ENCODE results near the gene POLA2. TPM values are rescaled to one million over a fixed set of nuclear protein-coding genes. Genes with fewer than 3 reads are reported as not detected.

The POLA2 gene
- total RNA-seq, 1 donor from 2014 or later: 27.4 TPM

GRCh38 chr11:65288706-65289536 lies 27.2 kb downstream of the POLA2 start:
- Mint-ChIP-seq H3K9me3 (ENCODE audit: low read depth) (no peaks in the 10 kb centered on the region), H3K36me3 (ENCODE audit: insufficient read depth) (peaks cover 13% of the 10 kb centered on the region)
- no peak for TF ChIP-seq CTCF (IDR thresholded peaks at IDR 0.05; ENCODE audit: unreplicated experiment)

GRCh38 chr11:65290448-65291165 lies 28.8 kb downstream of the POLA2 start:
- no peaks in the 10 kb centered on the region for H3K9me3 Mint-ChIP-seq (ENCODE audit: low read depth)
- H3K27ac Mint-ChIP-seq: no peak overlapping the region
- no peaks in the 10 kb centered on the region for H3K27me3 Mint-ChIP-seq
- no peak for TF ChIP-seq CTCF (IDR thresholded peaks at IDR 0.05; ENCODE audit: unreplicated experiment)
- H3K4me1 Mint-ChIP-seq (ENCODE audit: low read depth): peaks cover 2% of the 10 kb centered on the region
- no peak overlapping the region for H3K4me3 Mint-ChIP-seq (ENCODE audit: low read depth)
- no peak for DNase-seq (ENCODE audit: low spot score, unreplicated experiment)
- peaks cover 20% of the 10 kb centered on the region for H3K36me3 Mint-ChIP-seq (ENCODE audit: insufficient read depth)

More at GRCh38 chr11:65288706-65289536, 27.2 kb downstream of the POLA2 start:
- Mint-ChIP-seq H3K27ac (no peak overlapping the region), H3K4me3 (ENCODE audit: low read depth) (no peak overlapping the region), H3K27me3 (no peaks in the 10 kb centered on the region), H3K4me1 (ENCODE audit: low read depth) (peaks cover 2% of the 10 kb centered on the region)
- no peak for DNase-seq (ENCODE audit: low spot score, unreplicated experiment)

- no peak for TF ChIP-seq CTCF (IDR thresholded peaks at IDR 0.05; ENCODE audit: unreplicated experiment)
- H3K27ac Mint-ChIP-seq: no peak overlapping the region
- no peak for DNase-seq (ENCODE audit: low spot score, unreplicated experiment)
- peaks cover 24% of the 10 kb centered on the region for H3K36me3 Mint-ChIP-seq (ENCODE audit: insufficient read depth)
- H3K9me3 Mint-ChIP-seq (ENCODE audit: low read depth): no peaks in the 10 kb centered on the region
- H3K27me3 Mint-ChIP-seq: no peaks in the 10 kb centered on the region
- H3K4me3 Mint-ChIP-seq (ENCODE audit: low read depth): no peak overlapping the region
- H3K4me1 Mint-ChIP-seq (ENCODE audit: low read depth): peaks cover 2% of the 10 kb centered on the region
Measured at GRCh38 chr11:65291613-65292012, 29.9 kb downstream of the POLA2 start.

GRCh38 chr11:65292890-65293289 lies 31.1 kb downstream of the POLA2 start:
- Mint-ChIP-seq H3K4me1 (ENCODE audit: low read depth) (peaks cover 2% of the 10 kb centered on the region), H3K36me3 (ENCODE audit: insufficient read depth) (peaks cover 23% of the 10 kb centered on the region), H3K4me3 (ENCODE audit: low read depth) (no peak overlapping the region), H3K27me3 (no peaks in the 10 kb centered on the region), H3K9me3 (ENCODE audit: low read depth) (no peaks in the 10 kb centered on the region), H3K27ac (no peak overlapping the region)
- TF ChIP-seq CTCF (IDR thresholded peaks at IDR 0.05; ENCODE audit: unreplicated experiment): no peak
- DNase-seq (ENCODE audit: low spot score, unreplicated experiment): no peak

GRCh38 chr11:65293909-65294381 lies 32.2 kb downstream of the POLA2 start:
- H3K4me1 Mint-ChIP-seq (ENCODE audit: low read depth): peaks cover 2% of the 10 kb centered on the region
- no peak for DNase-seq (ENCODE audit: low spot score, unreplicated experiment)
- no peaks in the 10 kb centered on the region for H3K27me3 Mint-ChIP-seq
- H3K4me3 Mint-ChIP-seq (ENCODE audit: low read depth): no peak overlapping the region
- peak overlapping the region; percentile 74 for H3K27ac Mint-ChIP-seq
- H3K36me3 Mint-ChIP-seq (ENCODE audit: insufficient read depth): peaks cover 23% of the 10 kb centered on the region
- H3K9me3 Mint-ChIP-seq (ENCODE audit: low read depth): no peaks in the 10 kb centered on the region
- TF ChIP-seq CTCF (IDR thresholded peaks at IDR 0.05; ENCODE audit: unreplicated experiment): no peak

Data from progenitor cell of endocrine pancreas (in vitro differentiated cells).